Hematopoietic multipotent progenitor cell treated with erythropoietin and hydrocortisone succinate and interleukin-3 and kit ligand, for 6 days (in vitro differentiated cells): ENCODE measurements around the gene NCMAP.

ENCODE experiments used
- DNase-seq: peaks from one replicate; pipeline ENCODE4 v3.0.0-alpha.2; 2015

Gene NCMAP

DNA sequence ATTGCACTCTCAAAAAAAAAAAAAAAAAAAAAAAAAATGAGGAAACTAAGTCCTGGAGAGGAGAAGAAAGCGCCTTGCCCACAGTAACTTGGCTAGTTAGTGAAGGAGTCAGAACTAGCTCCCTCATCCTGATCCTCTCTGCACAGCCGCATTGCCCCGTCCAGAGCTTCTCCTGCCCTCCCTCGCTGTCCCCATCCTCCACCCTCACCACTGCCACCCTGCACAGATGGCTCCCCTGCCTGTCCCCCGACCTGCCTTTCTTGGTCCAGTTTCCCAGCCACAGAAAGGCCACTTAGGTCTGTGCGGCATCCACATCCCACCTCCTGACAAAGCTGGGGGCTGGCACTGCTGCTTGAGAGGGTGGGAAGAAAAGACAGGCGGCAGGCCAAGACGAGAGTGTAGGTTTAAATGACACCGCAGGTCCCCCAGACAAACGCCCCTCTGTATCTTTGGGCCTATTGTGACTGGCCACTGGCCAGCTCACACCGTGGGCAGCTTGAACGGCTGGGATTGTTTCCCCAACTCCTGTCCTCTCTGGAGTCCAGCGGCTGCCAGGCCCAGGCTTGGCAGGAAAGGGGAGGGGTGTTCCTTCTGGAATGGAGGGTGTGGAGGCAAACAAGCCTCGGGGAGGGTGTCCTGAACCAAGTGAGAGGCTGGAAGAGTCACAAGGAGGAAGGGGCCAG lies 20.2 kb downstream of the NCMAP start:
- no peak for DNase-seq

GRCh38 chr1:24578846-24579245 lies 23.0 kb downstream of the NCMAP start:
- DNase-seq, result no peak

DNA sequence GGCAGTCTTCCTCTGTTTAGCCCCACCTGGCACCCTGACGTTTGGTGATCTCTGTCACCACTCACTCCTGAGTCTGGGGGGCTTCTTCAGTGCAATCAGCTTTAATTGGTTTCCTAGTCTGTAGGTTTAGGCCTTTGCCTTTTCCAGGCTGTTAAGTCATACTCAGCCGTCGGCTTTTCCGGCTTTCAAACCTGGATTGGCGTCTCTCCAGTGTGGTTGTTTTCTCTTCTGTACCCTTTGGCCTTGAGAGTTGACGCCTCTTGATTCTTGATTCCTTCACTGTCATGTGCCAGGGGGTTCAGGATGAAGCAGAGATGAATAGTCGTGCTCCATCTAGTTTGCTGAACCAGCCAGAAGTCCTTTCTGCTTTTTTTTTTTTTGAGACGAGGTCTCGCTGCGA lies 24.9 kb downstream of the NCMAP start:
- no peak for DNase-seq

DNA sequence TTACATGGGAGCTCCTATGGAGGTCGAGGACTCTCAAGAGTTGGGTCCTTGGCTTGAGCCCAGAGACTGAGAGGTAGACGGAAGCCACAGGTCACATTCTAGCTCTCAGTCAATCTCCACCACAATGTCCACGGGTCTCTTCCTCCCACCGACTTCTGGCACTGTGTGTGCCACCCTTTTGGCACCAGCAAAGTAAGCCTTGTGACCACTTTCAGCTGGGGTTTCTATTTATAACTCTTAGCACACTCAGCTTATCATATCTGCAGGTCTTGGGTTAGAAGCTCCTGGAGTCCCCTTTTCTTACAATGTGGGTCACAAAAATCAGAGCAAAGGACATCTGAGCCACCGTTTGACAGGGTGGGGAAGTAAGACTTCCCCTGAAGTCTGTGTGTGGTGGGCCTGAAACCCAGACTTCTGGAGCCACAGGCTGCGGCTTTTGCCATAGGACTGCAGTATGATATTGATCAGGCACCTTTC lies 28.3 kb downstream of the NCMAP start:
- DNase-seq, result peak; percentile 9

GRCh38 chr1:24586119-24586518 lies 30.2 kb downstream of the NCMAP start:
- DNase-seq, result no peak

GRCh38 chr1:24586970-24587820 lies 31.3 kb downstream of the NCMAP start:
- DNase-seq, result peak; percentile 89

DNA sequence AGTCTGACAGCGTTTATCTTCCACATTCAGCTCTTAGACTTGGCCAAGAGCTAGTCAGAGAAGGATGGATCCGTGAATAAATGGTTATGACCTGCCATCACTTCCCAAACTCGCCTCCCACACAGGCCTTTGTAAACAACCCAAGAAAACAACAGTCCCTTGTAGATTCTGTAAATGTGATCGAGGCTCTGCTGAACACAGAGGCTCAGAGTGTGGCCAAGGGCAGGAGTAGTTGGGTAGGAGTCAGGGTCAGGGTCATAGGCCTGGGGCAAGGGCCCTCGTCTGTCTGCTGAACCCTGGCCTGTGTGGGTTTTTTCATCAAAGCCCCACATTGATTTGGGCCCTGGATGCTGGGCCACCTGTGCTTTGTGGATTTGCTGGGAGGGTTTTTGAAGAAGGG lies 32.7 kb downstream of the NCMAP start:
- no peak for DNase-seq

GRCh38 chr1:24589200-24589599 lies 33.3 kb downstream of the NCMAP start:
- DNase-seq, result no peak

- no peak for DNase-seq
These were observed 35.9 kb downstream of the NCMAP start for GRCh38 chr1:24591781-24592180.

GRCh38 chr1:24594328-24594598 lies 38.4 kb downstream of the NCMAP start:
- DNase-seq, result no peak

GRCh38 chr1:24596401-24596880 lies 40.6 kb downstream of the NCMAP start:
- DNase-seq, result no peak

DNA sequence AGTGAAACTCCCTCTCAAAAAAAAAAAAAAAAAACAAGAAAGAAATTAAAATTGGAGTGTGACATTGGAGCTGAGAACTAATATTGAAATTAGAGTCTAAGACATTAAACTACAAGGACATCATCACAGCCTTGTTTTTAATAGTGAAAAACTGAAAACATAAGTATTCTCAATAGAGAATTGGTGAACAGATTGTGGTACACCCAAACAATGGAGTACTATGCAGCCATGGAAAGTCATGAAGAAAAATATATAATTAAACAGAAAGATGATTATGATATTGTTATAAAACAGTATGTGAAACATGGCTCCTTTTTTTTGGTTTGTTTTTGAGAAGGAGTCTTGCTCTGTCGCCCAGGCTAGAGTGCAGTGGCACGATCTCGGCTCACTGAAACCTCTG lies 43.4 kb downstream of the NCMAP start:
- no peak for DNase-seq

DNA sequence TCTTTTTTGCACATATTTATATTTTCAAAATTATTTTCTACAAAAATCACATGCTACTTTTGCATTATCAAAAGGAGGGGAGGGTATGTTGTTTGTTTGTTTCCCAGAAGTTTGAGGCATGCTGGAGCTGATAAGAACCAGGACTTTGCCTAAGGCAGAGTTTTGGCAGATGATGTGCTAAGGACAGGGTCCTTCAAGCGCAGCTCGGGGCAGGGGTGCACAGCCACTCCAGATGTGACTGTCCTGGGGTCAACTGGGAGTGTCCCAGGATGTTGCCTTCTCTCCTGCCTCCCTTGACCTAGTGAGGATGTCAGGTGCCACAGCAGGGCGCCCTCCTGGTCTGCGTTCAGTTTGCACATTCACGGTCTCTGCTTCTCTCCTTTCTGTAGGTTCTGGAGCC lies 44.7 kb downstream of the NCMAP start:
- DNase-seq, result no peak

DNA sequence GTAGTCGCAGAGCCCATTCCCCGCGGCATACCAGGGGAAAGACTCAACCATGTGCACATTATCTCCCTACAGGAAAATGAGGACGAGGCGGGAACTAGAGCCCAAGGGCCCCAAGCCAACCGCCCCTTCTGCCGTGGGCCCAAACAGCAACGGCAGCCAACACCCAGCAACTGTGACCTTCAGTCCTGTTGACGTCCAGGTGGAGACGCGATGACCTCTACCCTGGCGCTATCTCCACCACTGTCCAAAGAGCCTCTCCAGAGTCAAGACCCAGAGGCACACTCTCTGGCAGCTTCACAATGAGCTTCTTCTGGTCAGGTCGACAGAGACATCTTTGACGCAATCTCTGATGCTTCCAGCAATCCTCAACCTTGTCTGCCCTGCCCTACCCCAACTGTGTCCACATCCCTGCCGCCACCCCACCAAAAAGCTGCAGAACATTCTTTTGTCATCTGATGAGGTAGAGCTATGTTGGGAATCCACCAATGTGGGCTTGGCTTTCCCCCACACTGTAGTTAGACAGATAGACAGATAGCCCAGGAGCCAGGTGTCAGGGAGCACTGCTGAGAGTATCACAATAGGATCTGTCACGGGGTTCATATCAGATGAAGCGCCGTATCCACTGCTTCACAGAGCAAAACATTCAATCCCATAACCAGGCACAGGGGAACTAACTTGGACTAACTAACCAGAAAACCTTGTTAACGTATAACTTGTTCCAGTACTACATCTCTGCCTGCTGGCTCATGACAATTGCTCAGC lies 49.8 kb downstream of the NCMAP start:
- DNase-seq, result no peak

- DNase-seq, result no peak
These were observed 50.4 kb downstream of the NCMAP start for GRCh38 chr1:24606296-24606605.

DNA sequence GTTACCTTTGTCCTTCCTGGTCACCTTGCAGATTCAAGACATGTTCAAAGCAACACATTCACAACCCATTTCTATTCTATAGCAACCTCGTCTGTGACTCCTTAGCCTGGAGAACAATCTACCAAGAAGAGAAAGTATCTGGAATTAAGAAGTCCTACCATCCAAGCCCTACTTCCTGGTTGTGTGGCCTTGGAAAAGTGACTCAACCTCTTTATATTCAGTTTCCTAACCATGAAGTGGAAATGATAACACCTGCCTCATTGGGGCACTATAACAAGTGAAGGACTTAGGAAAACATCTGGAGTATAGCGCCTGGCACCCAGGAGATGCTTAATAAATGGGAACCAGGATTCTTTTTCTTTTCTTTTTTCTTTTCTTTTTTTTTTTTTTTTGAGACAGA lies 50.7 kb downstream of the NCMAP start:
- no peak for DNase-seq

DNA sequence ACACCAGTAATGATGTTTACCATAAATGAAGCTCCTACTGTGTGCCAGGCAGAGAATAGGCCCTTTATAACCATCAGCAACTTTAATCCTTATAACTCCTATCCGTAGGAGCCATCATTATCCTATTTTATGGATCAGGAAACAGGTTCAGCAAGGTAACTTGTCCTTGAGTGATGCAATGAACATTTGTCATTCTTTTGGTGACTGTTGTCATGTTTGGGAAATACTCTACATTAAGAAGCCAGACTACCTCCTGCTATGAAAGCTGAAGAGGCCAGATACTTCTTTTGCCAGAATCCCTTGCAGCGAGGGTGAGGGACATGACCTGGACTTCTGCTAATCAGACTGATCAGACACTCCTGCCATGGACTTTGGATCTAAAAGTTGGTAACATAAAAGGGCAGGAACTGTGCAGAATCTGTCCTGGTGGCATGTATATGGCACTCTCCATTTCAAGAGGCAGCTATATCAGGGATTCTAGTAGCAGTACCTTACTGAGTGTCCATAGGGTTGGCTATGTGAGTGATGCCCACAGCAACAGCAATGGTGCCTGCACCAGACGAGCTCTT lies 54.1 kb downstream of the NCMAP start:
- DNase-seq, result no peak

GRCh38 chr1:24619376-24619775 lies 63.5 kb downstream of the NCMAP start:
- DNase-seq, result no peak

DNA sequence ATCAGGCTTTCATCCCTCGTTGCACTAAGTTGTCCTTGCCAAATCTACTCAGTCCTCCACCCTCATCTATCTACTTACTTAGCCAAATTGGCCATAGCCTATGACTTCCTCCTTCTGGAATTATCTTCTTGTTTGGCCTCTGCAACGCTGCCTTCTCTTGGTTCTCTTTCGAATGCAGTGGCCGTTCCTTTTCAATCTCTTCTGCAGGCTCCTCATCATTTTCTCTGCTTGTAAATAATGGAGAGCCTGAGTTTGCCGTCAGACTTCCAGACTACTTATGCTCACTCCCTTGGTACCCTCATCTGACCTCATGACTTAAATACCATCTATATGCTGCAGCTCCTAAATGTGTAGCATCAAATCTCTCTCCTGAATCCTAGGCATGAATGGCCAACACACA lies 64.8 kb downstream of the NCMAP start:
- DNase-seq, result no peak

GRCh38 chr1:24621121-24621520 lies 65.2 kb downstream of the NCMAP start:
- DNase-seq, result no peak

DNA sequence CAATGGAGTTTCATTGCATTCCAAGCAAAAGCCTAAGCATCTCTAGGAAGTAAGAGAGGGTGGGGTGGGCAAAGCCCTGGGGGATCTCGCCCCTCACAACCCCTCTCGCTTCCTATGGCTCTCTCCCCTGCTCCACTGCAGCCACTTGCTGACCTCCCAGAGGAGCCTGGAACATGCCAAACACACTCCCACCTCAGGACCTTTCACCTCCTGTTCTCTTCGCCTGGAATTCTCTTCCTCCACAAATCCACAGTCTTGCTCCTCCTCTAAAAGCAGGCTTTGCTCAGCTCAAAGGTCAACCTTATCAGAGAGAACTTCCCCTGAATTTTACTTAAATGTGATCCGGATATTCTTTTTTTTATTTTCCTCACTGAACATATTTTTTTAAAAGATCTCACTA lies 66.3 kb downstream of the NCMAP start:
- no peak for DNase-seq

GRCh38 chr1:24632832-24633175 lies 76.9 kb downstream of the NCMAP start:
- DNase-seq, result no peak

DNA sequence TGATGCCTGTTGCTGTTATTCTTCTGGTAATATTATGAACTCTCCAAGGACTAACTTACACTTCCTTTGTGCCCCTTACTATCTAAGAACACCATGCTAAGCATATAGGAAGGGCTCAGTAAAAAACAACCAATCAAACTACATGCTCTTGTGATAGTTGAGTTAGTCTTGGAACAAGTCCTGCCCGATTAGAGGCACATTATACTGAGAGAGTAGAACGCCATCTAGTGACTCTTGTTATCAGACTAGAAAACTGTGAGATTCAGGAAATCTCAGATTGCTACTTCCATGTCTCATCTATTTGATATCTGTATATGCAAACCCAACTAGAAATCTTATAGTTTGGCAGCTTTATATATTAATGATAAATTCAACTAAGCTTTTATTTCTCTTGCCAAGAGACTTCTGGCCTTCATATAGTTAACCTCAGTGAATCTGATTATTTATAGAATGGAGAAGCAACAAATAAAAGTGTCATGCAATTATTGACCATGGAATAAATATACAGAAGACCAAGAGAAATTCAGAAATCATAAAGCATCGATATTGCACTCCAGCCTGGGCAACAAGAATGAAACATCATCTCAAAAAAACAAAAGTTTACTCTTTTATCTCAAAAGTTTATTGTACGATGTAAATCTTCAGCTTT lies 79.4 kb downstream of the NCMAP start:
- peak; percentile 90 for DNase-seq
